HepG2 (cell line): ENCODE measurements around the gene SYT17. TPM values are rescaled to one million over a fixed set of nuclear protein-coding genes. Genes with fewer than 3 reads are reported as not detected.

Experiments
- ATAC-seq: fragments of 200-7000 bp; cut with Tn5 transposase; 3 replicates; pipeline ENCODE4 v1.9.1; 2020; ENCODE audit warnings: mild to moderate bottlenecking, moderate library complexity
- BruUV-seq: library from RNA; stranded (reverse); fragments of 400-500 nt; replicated peaks from 2 replicates; lab custom pipeline; 2021; lab: Mats Ljungman, UMichigan
- CTCF ChIA-PET: fragments of 300-600 bp; formaldehyde crosslinking; extraction: SDS; loops from one replicate; lab custom pipeline; 2021; ENCODE audit warnings: low total read pairs, inconsistent platforms, low intra/inter-chr PET ratio; lab: Yijun Ruan, JAX
- POLR2A ChIA-PET: fragments of 350-600 bp; sonication (Branson Sonifier 250); formaldehyde crosslinking; loops from one replicate; lab custom pipeline; 2020; ENCODE audit warnings: antibody characterized with exemption, inconsistent platforms; lab: Yijun Ruan, JAX
- DNase-seq: peaks from one replicate; pipeline ENCODE4 v3.0.0-alpha.2; 2015; ENCODE audit warnings: low spot score
- FAIRE-seq: peaks from 3 replicates; lab custom pipeline; 2011; peaks lifted over from hg19 to GRCh38; lab: Jason Lieb, UNC
- H2AFZ ChIP-seq: one replicate; pipeline ENCODE4 v1.6.1; 2011; ENCODE audit warnings: low read length, inconsistent platforms
- H3K27ac ChIP-seq: fragments of 300-600 bp; 3 replicates; pipeline ENCODE4 v1.8.0; 2011; ENCODE audit warnings: mixed run types, mild to moderate bottlenecking, mixed read lengths, low read length, inconsistent platforms; ENCODE audit not compliant: insufficient read depth; ENCODE audit errors: extremely low read length
- H3K27me3 ChIP-seq, 2 experiments: fragments of 200-600 bp in 1 of 2; 2 replicates in 1 of 2; 3 replicates in 1 of 2; pipeline versions ENCODE4 v1.6.0 to v1.8.0; 2011; ENCODE audit warnings: low read length in 2 of 2, mild to moderate bottlenecking in 2 of 2, moderate library complexity in 2 of 2, inconsistent platforms in 1 of 2; ENCODE audit not compliant: insufficient read depth in 2 of 2, control insufficient read depth in 1 of 2
- H3K36me3 ChIP-seq, 2 experiments: fragments of 200-600 bp in 1 of 2; replicated peaks in 1 of 2; 2 replicates in 1 of 2; 3 replicates in 1 of 2; pipeline versions ENCODE4 v1.5.1 to v1.8.0; 2011; ENCODE audit warnings: low read length in 2 of 2, inconsistent platforms in 1 of 2; ENCODE audit not compliant: insufficient read depth in 2 of 2, control insufficient read depth in 1 of 2
- H3K4me1 ChIP-seq: 2 replicates; pipeline ENCODE4 v1.5.1; 2012; ENCODE audit warnings: low read length, inconsistent platforms; ENCODE audit not compliant: insufficient read depth
- H3K4me2 ChIP-seq: 2 replicates; pipeline ENCODE4 v1.6.0; 2011; ENCODE audit warnings: low read depth, low read length, inconsistent platforms
- H3K4me3 ChIP-seq, 3 experiments: fragments of 200-600 bp in 1 of 3; sonication (generic), shearing (Covaris generic) in 1 of 3; replicated peaks in 1 of 3; 2 replicates each; pipeline ENCODE4 v1.5.1; 2011 to 2016; ENCODE audit warnings: low read length in 3 of 3, inconsistent platforms in 2 of 3, low read depth in 2 of 3, mild to moderate bottlenecking in 2 of 3, control low read depth in 1 of 3, mixed read lengths in 1 of 3; ENCODE audit not compliant: insufficient read depth in 1 of 3
- H3K79me2 ChIP-seq: one replicate; pipeline ENCODE4 v1.6.1; 2011; ENCODE audit warnings: low read length, inconsistent platforms; ENCODE audit not compliant: insufficient read depth
- H3K9ac ChIP-seq: 2 replicates; pipeline ENCODE4 v1.6.0; 2011; ENCODE audit warnings: mild to moderate bottlenecking, low read depth, low read length, inconsistent platforms; ENCODE audit not compliant: insufficient read depth
- H3K9me3 ChIP-seq: 2 replicates; pipeline ENCODE4 v1.5.1; 2012; ENCODE audit warnings: mild to moderate bottlenecking, low read length
- H4K20me1 ChIP-seq: 2 replicates; pipeline ENCODE4 v1.6.0; 2011; ENCODE audit warnings: inconsistent platforms, mild to moderate bottlenecking, low read length, moderate library complexity; ENCODE audit not compliant: insufficient read depth
- CEBPB ChIP-seq: IDR thresholded peaks from 2 replicates; pipeline ENCODE4 v1.6.1; 2011; ENCODE audit warnings: low read depth, low read length, improper control_type of control experiment, borderline replicate concordance
- ONECUT2 ChIP-seq: sonication (generic); formaldehyde crosslinking; IDR thresholded peaks from 2 replicates; pipeline ENCODE4 v1.4.0; 2020; ENCODE audit warnings: missing genetic modification reagents
- RELA ChIP-seq: sonication (generic); formaldehyde crosslinking; IDR thresholded peaks from 2 replicates; pipeline ENCODE4 v1.4.0; 2020; ENCODE audit warnings: missing genetic modification reagents
- SKIL ChIP-seq: sonication (generic); formaldehyde crosslinking; IDR thresholded peaks from 2 replicates; pipeline ENCODE4 v1.8.0; 2022; ENCODE audit warnings: missing genetic modification reagents, mild to moderate bottlenecking, moderate library complexity, borderline replicate concordance
- ZNF770 ChIP-seq: sonication (generic); formaldehyde crosslinking; IDR thresholded peaks from 2 replicates; pipeline ENCODE4 v1.5.0; 2020; ENCODE audit warnings: mild to moderate bottlenecking, missing genetic modification reagents
- WGBS: methylation state at CpG from one replicate; pipeline ENCODE4 v1.1.6; 2017; ENCODE audit warnings: low lambda C conversion rate; 5-methylcytosine and 5-hydroxymethylcytosine counted together
- in situ Hi-C: cut with HindIII; loops from 2 replicates; pipeline ENCODE4 v1.10.0; 2017; ENCODE audit warnings: low pct_unique_long_range_greater_than_20kb; ENCODE audit not compliant: extremely low pct_ligation_motif_present
- intact Hi-C: fragments of 100-400 bp; cut with micrococcal nuclease; formaldehyde crosslinking; loops from one replicate; pipeline ENCODE4 v1.10.0; 2022; ENCODE audit not compliant: unreplicated experiment
- polyA plus RNA-seq, 8 experiments: library from polyadenylated mRNA; depleted of rRNA in 3 of 8; stranded (reverse) in 7 of 8; unstranded in 1 of 8; fragments of >200 nt; fragmentation: Illumina TruSeq in 4 of 8; extraction: Trizol in 4 of 8; gene quantifications; 2 replicates each; pipeline versions ENCODE4 v1.2.1 to v1.2.3, GENCODE V29; 2011 to 2016; ENCODE audit warnings: low read depth in 4 of 8, missing spikeins in 1 of 8, mixed read lengths in 1 of 8; ENCODE audit not compliant: insufficient read depth in 1 of 8
- total RNA-seq, 5 experiments: library from RNA; depleted of rRNA; stranded (reverse); fragments of >200 nt; fragmentation: Illumina TruSeq; extraction: Trizol; gene quantifications; 2 replicates each; pipeline ENCODE4 v1.2.3, GENCODE V29; 2016; ENCODE audit warnings: low read depth in 1 of 5

The SYT17 gene
- total and polyA plus RNA-seq, 2 of the 13 experiments (the other 11 are each of a cell fraction or from before 2014, with no cell fraction given): 0.44 TPM; not detected in 1

GRCh38 chr16:19152042-19152441, 16.0 kb upstream of the SYT17 start:
- in situ Hi-C loops: no loop called here
- Histone ChIP-seq H3K9ac (no peak overlapping the region), H3K27me3 (peaks cover 2 to 7% of the 10 kb centered on the region in 2 experiments; a peak in 2 of 5 replicates), H2AFZ (no peak overlapping the region), H3K79me2 (no peaks in the 10 kb centered on the region), H3K36me3 (no peaks in the 10 kb centered on the region), H3K4me1 (no peaks in the 10 kb centered on the region), H3K27ac (no peak overlapping the region), H3K4me3 (no peak overlapping the region), H3K9me3 (no peaks in the 10 kb centered on the region), H4K20me1 (no peaks in the 10 kb centered on the region), H3K4me2 (no peak overlapping the region)
- intact Hi-C loops: no loop called here
- ATAC-seq (no peak), FAIRE-seq (no peak), DNase-seq (no peak)
- TF ChIP-seq RELA (CRISPR knock-in tag): no peak
- TF ChIP-seq CEBPB: peak; percentile 54; the same call in 1 of the 2 replicates
- TF ChIP-seq SKIL (CRISPR knock-in tag): no peak
- peak; percentile 55; the same call in 1 of the 2 replicates for TF ChIP-seq ZNF770
- no peak for TF ChIP-seq ONECUT2 (CRISPR knock-in tag)
- POLR2A ChIA-PET: no interaction called here
- CTCF ChIA-PET: no interaction called here
- 6% methylated on average over 1 of the region's 1 CpG for WGBS
- BruUV-seq: no TSS peak
